ENCODE measurements around the gene NHSL2. TPM values are rescaled to one million over a fixed set of nuclear protein-coding genes. Genes with fewer than 3 reads are reported as not detected.

NHSL2 gene
- total RNA-seq, 1 experiment from 2014 or later = 0.07 TPM

- Histone ChIP-seq H3K4me1 (ENCODE audit: insufficient read depth, low read length) (peaks cover 25% of the 10 kb centered on the region), H3K4me3 (ENCODE audit: low read length) (no peak overlapping the region), H4K20me1 (ENCODE audit: low read length) (no peaks in the 10 kb centered on the region), H3K9me3 (ENCODE audit: low read length) (no peaks in the 10 kb centered on the region), H3K27ac (ENCODE audit: low read length) (no peak overlapping the region), H3K36me3 (ENCODE audit: low read depth, low read length) (no peaks in the 10 kb centered on the region), H3K9ac (ENCODE audit: low read length) (no peak overlapping the region), H2AFZ (ENCODE audit: low read length) (no peak overlapping the region), H3K9me2 (replicated peaks; ENCODE audit: low read length) (no peaks in the 10 kb centered on the region), H3K27me3 (ENCODE audit: low read length) (no peaks in the 10 kb centered on the region), H3F3A (ENCODE audit: low read length, unreplicated experiment) (no peaks in the 10 kb centered on the region), H3K79me2 (ENCODE audit: low read length) (no peaks in the 10 kb centered on the region), H3K4me2 (ENCODE audit: low read length) (no peak overlapping the region)
- peak; percentile 26 for DNase-seq
- BruUV-seq (replicated peaks) = no TSS peak
- POLR2A ChIA-PET (ENCODE audit: unreplicated experiment) = no interaction called here
- intact Hi-C loops (cut with micrococcal nuclease) = no loop called here
- CTCF ChIA-PET = interaction anchor here (0.6 to 1.0 kb wide), 3 partner anchors 8 to 729 kb away, joined by 3 to 4 read pairs (median 4); no protein-coding TSS in a partner anchor
- TF ChIP-seq CTCF (conservative IDR thresholded peaks at IDR 0.05; ENCODE audit: low read depth, low read length) (peak; percentile 62), EZH2 (IDR thresholded peaks at IDR 0.05; ENCODE audit: low read length, unreplicated experiment) (no peak)
- no peak for ATAC-seq
Measured at GRCh38 chrX:72021975-72022374, 111.3 kb downstream of the NHSL2 start.

- Histone ChIP-seq H3F3A (ENCODE audit: low read length, unreplicated experiment) (no peaks in the 10 kb centered on the region), H3K4me3 (ENCODE audit: low read length) (no peak overlapping the region), H2AFZ (ENCODE audit: low read length) (no peak overlapping the region), H3K9me2 (replicated peaks; ENCODE audit: low read length) (no peaks in the 10 kb centered on the region), H3K27me3 (ENCODE audit: low read length) (no peaks in the 10 kb centered on the region), H3K4me1 (ENCODE audit: insufficient read depth, low read length) (peaks cover 23% of the 10 kb centered on the region), H3K79me2 (ENCODE audit: low read length) (no peaks in the 10 kb centered on the region), H3K27ac (ENCODE audit: low read length) (no peak overlapping the region), H3K9ac (ENCODE audit: low read length) (no peak overlapping the region), H3K4me2 (ENCODE audit: low read length) (no peak overlapping the region), H3K9me3 (ENCODE audit: low read length) (no peaks in the 10 kb centered on the region), H3K36me3 (ENCODE audit: low read depth, low read length) (no peaks in the 10 kb centered on the region), H4K20me1 (ENCODE audit: low read length) (no peaks in the 10 kb centered on the region)
- no peak for TF ChIP-seq EZH2phosphoT487 (IDR thresholded peaks at IDR 0.05; ENCODE audit: borderline replicate concordance, low read length)
- TF ChIP-seq CTCF (conservative IDR thresholded peaks at IDR 0.05; ENCODE audit: low read depth, low read length) = no peak
- no peak for TF ChIP-seq EZH2 (IDR thresholded peaks at IDR 0.05; ENCODE audit: low read length, unreplicated experiment)
- BruUV-seq (replicated peaks) = no TSS peak
- ATAC-seq (no peak), DNase-seq (no peak)
- CTCF ChIA-PET = interaction anchor here (0.5 kb wide), 1 partner anchor 104 kb away, joined by 4 read pairs; no protein-coding TSS in a partner anchor
- intact Hi-C loops (cut with micrococcal nuclease) = no loop called here
- POLR2A ChIA-PET (ENCODE audit: unreplicated experiment) = no interaction called here
Measured at GRCh38 chrX:72023071-72023470, 112.4 kb downstream of the NHSL2 start.

- TF ChIP-seq EZH2phosphoT487 (IDR thresholded peaks at IDR 0.05; ENCODE audit: borderline replicate concordance, low read length) (no peak), EZH2 (IDR thresholded peaks at IDR 0.05; ENCODE audit: low read length, unreplicated experiment) (no peak), CTCF (conservative IDR thresholded peaks at IDR 0.05; ENCODE audit: low read depth, low read length) (no peak)
- Histone ChIP-seq H3K9ac (ENCODE audit: low read length) (no peak overlapping the region), H3F3A (ENCODE audit: low read length, unreplicated experiment) (peaks cover 4% of the 10 kb centered on the region), H3K79me2 (ENCODE audit: low read length) (no peaks in the 10 kb centered on the region), H3K4me3 (ENCODE audit: low read length) (no peak overlapping the region), H4K20me1 (ENCODE audit: low read length) (no peaks in the 10 kb centered on the region), H3K9me2 (replicated peaks; ENCODE audit: low read length) (no peaks in the 10 kb centered on the region), H3K4me2 (ENCODE audit: low read length) (no peak overlapping the region), H3K36me3 (ENCODE audit: low read depth, low read length) (no peaks in the 10 kb centered on the region), H2AFZ (ENCODE audit: low read length) (no peak overlapping the region), H3K9me3 (ENCODE audit: low read length) (no peaks in the 10 kb centered on the region), H3K4me1 (ENCODE audit: insufficient read depth, low read length) (peaks cover 29% of the 10 kb centered on the region), H3K27me3 (ENCODE audit: low read length) (no peaks in the 10 kb centered on the region), H3K27ac (ENCODE audit: low read length) (no peak overlapping the region)
- ChIA-PET POLR2A (ENCODE audit: unreplicated experiment) (no interaction called here), CTCF (no interaction called here)
- DNase-seq = no peak
- no peak for ATAC-seq
- no TSS peak for BruUV-seq (replicated peaks)
- intact Hi-C loops (cut with micrococcal nuclease) = no loop called here
Measured at GRCh38 chrX:72025236-72025770, 114.7 kb downstream of the NHSL2 start.
